HS-27A (cell line): ENCODE data around the gene PLSCR4.
"Not testable (repeated sequence)": the region's sequence is repeated elsewhere in the genome, so short reads cannot be mapped to it uniquely, and the experiment has no call there.

Experiments used
- DNase-seq: peaks from one replicate; pipeline ENCODE4 v3.0.0-alpha.2; 2012; ENCODE audit warnings: low read depth, missing footprints

Gene PLSCR4

DNA sequence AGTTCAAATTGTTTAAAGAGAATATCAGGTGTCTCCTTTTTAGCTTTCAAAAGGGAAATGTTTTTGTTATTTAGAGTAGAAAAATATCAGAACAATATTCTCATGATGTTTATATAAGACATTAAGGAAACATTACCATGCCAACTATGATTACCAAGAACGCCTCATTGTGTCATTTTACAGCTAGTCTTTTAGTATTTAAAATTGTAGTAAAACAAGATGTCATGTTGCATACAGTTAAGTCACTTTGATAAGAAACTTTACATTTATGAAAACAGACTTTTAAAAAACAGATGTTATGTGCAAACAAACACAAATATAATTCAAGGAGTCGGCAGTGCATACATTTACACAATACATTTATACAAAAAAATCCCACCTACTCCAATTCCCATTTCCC, 4.4 kb downstream of the PLSCR4 start:
- DNase-seq = no peak

DNA sequence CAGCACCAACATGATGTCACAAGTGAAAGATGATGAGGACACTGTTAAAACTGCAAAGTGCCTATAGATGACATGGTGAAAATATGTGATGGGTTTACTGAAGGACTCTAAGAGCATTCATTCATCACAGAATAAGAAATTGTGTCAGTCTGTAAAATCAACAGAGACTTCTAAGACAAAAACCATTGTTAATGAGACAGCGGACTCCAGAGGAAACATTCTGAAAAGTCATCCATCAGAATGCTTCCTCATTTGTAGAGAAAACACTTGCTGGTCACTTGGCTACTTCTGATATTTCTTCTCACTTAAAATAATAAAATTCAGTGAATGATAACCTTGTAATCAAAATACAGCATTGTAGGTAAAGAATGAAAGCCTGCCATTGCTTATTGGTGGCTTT, 7.3 kb downstream of the PLSCR4 start:
- no peak for DNase-seq

DNA sequence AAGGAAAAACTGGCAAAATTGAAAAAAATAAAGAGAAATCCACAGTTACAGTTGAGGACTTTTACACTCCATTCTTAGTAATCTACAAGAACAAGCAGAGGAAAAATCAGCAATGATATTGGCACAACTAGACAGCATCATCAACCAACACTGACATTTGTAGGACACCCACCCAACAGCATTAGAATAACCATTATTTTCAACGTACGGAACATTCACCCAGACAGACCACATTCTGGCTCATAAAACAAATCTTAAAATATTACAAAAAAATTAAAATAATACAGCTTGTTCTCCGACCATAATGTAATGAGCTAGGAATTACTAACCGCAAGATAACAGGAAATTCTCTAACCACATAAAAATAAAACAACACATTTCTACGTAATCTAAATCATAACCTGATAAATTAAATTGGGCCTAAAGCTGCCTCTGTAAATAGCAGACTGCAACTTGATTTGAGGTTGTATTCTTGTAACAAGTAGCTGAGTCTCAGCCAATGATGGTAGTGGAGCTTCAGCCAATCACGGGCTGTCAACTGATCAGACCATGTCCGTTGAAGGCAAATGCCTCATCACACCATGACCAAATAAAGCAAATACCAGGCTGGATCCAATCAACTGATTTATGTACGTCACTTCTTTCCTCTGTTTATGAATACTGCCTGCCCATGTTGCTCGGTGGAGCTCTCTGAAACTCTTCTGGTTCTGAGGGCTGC, 9.2 kb downstream of the PLSCR4 start:
- DNase-seq = no peak

DNA sequence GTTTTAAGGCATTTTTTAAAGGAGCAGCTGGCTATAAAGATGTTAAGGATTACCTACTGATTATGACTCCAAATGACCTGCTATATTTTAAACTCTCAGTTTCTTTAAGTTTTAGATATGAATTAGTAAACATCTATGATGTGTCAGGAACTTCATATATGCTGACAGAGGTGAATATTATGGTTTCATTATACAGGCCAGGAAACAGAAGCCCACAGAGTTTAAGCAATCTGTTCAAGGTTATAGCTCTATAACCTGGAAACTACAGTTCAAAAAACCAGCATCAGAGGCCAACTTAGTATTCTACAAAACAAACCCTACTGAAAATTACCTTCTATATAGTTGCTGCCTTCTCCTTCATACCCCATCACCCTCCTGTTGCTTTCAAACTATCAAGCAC, 17.4 kb downstream of the PLSCR4 start:
- no peak for DNase-seq

DNA sequence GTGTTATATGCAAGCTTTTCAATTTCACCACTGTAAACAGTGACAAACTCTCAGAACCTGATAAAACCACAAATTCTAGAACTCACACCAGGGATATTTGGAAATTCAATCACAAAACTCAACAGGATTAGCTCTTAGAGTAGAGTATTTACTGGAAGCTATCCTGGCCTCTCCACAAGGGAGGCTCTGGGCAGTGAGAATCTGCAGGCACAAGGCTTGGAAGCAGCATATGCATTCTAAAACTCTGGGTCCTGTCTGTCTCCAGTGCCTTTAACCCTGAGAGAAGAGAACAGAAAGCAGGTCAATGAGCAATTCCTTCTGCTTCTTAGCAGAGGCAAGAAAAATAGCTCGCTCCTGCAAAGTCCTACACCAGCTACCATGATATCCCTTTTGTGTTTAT, 23.4 kb downstream of the PLSCR4 start:
- DNase-seq = no peak

DNA sequence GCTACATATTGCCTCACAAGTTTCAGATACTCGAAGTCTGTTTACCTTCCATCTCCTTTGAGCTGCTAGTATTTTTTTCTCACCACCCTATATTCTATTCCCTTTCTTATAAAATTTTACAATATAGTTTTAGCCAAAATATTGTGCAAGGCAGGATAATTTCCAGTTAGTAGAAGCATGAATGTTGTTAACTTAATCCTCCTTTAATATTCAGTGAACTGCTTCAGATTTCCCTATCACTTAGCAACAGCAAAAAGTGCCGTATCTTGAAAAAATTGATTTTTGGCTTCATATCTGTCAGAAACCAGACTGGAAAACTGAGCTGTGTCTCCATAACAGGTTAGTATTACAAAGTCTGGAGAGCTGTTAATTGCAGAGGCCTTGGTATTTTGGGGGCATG, 24.0 kb downstream of the PLSCR4 start:
- DNase-seq = no peak

DNA sequence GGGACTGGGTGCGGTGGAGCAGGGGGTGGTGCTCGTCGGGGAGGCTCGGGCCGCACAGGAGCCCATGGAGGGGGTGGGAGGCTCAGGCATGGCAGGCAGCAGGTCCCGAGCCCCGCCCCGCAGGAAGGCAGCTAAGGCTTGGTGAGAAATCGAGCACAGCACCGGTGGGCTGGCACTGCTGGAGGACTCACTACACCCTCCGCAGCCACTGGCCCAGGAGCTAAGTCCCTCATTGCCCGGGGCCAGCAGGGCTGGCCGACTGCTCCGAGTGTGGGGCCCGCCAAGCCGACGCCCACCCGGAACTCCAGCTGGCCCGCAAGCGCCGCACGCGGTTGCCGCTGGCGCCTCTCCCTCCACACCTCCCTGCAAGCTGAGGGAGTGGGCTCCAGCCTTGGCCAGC, 25.4 kb downstream of the PLSCR4 start:
- not testable (repeated sequence) for DNase-seq

DNA sequence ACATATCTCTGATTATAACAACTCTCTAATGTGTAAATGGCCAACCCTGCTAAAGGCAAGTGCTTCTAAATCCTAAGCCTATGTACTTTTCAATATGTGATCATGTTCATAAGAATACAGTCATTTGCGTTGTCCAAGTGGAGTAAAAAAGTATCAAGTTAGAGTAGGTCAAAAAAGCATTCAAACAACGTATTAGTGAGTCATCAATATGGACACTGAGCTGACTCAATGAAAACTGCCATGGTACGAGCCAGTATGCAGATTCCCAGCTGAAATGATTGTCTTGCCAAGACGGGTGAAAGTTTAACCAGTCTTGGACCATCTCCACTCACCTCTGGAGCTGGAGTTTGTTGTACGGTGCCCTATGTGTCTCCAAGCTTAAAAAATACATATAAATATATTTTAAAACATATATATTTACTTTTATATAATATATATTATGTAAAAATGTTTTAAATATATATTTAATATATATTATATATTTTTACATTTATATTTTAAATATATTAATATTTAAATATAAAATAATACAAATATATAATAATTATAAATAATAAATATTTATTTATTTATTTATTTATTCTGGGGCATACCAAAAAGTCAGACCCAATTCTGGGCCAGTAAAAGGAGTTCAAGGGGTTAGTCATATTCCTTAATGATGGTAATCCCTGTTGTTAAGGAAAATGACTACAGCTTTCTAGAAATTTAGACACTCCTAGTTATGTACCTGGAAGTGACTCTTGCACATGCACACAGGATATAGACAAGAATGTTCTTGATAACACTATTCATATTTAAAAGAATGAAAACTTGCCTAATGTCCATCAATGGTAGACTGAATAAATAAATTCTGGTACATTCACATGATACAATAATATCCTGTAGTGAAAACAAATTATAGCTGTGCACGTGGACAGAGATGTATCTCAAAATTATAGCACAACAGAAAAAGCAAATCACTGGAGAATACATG, 27.2 kb downstream of the PLSCR4 start:
- DNase-seq = no peak

DNA sequence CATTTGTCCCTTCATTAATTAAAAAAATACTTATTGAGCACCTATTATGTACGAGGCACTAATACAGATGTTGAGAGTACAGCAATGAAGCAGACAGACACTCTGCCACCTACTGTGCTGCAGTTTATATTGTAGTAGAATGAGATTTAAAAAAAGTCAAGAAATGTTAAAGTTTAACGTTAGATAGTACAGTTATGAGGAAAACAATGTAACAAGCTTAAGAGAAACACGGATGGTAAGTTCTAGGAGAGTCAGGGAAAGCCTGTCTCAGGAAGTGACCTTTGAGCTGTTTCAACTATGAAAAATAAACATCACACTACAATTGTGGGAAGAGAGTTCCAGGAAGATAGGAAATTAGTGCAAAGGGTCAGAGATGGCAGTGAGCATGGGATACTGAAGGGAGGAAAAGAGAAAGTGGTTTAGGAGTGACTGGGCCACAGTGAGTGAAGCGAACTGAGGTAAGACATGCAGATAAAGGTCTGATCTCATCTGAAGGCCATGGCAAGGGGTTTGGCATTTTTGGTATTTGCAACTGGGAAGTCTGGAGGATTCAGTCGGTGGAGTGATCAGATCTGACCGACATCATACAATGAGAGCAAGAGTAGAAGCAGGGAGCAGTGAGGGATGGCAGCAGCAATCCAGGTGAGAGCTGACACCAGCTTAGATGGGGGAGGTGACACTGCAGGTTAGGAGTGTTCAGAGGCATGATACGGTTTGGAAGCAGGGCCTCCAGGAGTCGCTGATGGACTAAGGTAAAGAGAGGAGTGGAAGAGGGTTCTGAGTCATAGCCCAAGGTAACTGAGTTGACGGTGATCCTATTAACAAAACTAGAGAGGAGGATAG, 28.5 kb downstream of the PLSCR4 start:
- DNase-seq = no peak

DNA sequence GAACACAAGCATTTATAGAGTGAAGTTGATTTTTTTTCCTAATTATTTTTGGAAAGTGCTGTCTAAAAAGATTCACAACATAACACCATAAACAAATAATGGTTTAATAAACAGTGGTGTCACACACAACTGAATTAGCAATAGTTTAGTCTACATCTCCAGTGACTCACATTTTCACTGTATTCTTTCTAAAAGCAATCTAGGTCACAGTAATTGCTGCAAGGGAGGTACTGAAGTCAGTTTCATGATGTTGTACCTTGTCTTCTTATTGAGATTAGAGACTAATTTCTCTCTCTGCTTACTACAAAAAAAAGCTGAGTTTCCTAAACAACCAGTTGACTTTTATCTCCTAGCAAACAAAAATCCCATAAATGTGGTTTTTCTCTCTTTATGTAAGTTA, 29.6 kb downstream of the PLSCR4 start:
- DNase-seq = no peak

DNA sequence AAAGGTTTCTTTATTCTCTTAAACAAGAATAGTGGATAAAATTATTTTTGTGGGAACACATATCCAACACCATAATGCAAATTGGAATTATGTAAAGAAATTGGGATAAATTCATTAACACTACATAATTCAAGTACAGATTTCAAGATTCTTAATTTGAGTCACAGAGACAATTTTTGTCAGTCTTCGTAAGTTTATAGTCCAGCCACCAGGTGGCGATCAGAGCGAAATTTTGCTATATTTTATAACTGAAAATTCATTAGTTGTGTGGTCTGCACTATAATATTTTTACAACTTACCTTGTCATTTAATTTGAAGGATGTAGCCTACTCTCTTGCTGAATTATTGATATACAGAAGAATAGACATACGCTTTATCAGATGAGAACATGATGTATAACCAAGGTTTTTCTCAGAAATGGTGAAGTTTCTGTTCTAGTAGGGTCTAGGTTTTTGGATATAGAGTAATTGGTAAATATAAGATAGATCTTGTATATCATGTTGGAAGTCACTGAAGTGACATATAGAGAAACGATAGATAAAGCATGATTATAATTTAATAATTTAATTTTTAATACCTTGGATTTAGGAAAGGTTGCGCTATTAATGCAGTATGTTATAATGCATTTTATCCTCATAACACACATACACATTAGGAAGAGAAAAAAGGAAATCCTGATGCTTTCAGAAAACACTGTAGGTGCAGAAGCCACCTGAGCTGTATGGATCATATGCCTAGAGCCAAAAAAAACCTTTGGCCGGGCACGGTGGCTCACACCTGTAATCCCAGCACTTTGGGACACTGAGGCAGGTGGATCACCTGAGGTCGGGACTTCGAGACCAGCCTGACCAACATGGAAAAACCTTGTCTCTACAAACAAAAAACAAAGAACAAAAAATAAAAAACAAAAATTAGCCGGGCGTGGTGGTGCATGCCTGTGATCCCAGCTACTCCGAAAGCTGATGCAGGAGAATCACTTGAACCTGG, 31.7 kb downstream of the PLSCR4 start:
- DNase-seq = no peak

DNA sequence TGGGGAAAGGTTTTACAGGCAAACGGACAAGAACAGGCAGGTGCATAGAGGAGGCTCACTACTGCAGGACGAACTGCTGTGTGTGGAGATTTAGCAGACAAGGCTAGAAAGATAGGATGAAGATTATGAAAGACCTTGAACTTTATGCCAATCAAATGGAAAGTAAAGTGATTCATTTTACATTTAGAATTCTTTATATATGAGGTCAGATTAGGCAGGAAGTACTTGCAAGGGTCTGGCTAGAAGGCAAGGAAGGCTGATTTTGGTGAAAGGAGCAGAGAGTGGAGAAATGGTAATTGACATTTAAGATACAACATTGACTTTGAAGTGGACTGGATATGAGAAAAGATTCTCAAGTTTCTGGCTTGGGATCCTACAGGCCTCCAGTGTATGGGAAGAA, 33.6 kb downstream of the PLSCR4 start:
- no peak for DNase-seq

DNA sequence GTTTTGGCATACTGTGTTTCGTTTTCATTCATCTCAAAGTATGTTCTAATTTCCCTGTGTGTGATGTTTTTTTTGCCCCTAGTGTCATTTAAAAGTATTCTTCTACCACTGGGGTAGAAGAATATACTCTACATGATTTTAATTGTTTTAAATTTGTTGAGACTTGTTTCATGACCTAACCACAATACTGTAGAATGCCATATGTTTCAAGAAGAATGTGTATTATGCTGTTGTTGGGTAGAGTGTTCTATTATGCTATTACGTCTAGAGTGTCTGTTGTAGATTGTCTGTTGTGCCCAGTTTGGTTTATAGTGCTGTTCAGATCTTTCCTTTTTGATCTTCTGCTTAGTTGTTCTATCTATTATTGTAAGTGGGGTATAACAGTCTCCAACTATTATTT, 36.4 kb downstream of the PLSCR4 start:
- no peak for DNase-seq

DNA sequence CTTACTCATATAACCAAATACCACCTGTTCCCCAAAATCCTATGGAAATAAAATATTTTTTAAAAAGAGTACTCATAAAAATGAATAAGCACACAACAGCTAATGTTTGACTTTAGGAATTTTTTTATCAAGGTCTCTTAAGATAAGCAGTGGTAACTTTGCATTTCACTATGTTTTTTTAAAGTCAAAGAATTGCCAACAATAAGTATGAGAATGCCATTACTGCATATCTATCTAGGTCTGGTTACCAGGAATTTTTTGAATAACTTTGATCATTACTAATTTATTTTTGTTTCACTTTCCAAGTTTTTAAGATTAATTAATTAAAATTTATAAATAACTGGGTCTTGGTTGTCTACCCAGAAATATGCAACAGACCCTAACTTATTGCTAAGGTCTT, 41.5 kb downstream of the PLSCR4 start:
- no peak for DNase-seq

DNA sequence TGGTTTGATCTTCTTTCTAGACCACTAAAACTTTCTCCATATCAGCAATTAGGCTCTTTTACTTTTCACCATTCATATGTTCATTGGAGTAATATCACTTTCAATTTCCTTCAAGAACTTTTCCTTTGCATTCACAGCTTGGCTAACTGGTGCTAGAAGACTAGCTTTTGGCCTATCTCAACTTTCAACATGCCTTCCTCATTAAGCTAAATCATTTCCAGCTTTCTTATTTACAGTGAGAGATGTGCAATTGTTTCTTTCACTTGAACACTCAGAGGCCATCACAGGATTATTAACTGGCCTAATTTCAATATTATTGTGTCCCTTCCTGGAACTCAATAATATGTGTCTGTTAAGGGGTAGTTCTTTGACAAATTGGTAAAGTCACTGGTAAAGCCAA, 47.1 kb downstream of the PLSCR4 start:
- DNase-seq = no peak

DNA sequence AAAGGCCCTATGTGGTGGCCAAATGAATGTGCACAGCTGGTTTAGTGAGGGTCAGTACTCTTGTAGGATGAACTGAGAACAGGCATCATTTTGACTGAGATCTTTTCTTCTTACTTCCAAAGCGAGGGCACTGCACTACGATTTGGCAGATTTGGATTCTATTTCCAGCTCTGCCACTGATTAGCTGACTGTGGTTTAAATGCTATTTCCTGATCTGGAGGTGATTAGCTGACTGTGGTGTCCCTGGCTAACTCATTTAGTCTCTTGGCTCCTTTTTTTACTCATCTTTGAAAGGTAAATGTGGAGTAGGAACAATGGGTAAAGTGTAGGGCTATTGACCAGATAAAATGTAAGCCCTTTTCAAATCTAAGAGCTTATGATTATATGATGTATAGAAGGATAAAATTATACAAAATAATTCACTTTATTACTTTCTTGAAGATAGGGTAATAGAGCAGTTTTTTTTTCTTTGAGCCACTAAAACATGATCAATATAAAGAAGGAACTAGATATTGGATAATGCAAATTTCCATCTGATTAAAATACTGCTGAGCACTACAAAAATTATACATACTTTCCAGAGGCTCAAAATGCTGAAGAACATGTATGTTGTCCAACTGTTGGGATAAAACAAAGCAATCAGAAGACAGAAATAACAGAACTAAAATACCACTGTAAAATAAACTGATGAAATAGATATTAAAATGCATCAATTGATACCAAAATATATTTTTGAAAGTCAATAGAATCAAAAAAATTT, 50.3 kb downstream of the PLSCR4 start:
- DNase-seq = no peak

DNA sequence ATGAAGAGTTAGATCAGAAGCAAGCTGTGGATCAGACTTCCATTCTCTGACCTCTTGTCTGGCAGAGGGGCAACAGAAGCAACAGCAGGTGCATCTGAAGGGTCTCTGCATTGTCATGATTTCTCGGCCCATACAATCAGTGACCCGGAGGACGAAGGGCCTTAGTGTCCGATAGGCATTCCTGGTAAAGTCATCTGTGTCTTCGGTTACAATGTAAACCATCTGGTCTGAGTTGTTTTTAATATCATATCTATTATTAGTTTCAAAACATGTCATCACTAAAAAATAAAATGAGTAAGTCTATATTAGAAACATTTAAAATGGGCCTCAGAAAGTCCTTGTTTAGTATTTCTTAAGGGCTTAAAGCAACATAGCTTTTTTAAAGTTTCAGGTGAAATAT, 51.1 kb downstream of the PLSCR4 start:
- DNase-seq = no peak

DNA sequence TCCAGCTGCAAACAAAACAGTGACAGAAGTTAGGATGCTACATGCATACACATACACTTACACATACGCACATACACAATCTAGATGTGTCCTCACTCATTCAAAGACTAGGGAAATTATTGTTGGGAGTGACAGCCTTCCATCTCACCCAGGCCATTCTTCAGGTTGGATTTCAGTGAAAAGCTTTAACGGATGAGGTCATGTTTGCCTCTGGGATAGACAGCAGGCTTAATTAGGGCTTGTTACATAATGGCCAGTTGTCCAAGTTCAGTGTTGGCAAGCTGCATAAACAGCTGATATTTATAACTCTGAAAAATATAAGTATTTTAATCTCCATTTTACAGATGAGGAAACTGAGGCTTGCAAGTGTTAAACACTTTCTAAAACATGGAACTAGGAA, 54.1 kb downstream of the PLSCR4 start:
- DNase-seq = no peak

DNA sequence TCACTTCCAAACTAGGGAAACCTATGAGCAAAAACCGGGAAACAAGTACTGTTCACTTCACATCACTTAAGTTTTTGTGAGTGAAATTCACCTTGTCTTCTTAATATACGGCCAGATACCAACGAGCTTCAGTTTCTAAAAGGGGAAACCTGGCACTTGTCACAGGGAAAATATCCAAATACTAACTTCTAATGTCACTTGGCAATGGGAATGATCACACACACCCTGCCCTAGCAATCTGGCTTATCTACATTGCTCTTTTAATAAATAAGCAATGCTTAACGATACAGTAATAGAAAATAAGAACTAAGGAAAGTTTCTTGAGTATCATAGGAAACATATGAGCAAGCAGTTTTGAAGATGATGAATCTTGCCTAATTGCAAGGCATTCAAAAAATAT, 55.3 kb downstream of the PLSCR4 start:
- DNase-seq = no peak

DNA sequence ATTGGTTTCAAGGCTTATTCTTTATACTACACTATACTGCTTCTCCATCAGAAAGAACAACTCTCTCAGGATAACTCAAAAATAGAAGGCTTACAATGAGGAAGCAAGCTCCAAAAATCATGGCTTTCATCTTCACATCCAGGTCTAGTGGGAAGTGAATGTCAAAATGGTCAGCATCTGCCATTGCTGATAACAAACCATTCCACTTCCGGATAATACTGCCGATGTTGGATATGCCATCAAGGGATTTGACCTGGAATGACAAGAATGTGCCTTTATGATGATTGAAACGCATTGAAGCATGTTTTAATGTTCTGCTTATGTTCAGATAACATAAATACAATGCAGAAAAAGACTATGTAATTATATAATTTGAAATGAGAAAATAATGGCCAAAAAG, 55.9 kb downstream of the PLSCR4 start:
- no peak for DNase-seq

DNA sequence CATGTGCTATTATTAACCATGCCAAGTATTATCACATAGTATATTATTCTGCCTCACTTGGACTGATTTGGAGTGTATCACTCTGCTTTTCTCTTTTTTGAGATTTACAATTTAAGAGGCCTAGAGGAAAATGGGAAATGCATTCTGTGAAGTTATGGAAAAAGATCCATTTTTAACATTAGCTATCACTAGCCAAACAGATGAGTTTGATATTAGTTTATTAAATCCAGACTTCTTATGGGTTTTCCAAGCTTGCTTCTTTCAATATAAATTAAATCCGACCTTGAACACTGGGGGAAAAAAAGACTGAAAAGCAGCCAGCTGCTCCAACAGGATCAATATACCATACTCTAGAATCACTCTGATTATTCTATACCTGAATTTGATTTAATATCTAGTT, 59.9 kb downstream of the PLSCR4 start:
- DNase-seq = no peak
